HEK293 (cell line): ENCODE data around the gene LTBP1.

Experiments
- HIC1 ChIP-seq: fragments of 450-650 bp; formaldehyde crosslinking; IDR thresholded peaks from 2 replicates; pipeline ENCODE4 v1.5.1; 2016; ENCODE audit warnings: missing biosample characterization, missing genetic modification characterization
- KLF8 ChIP-seq: fragments of 450-650 bp; formaldehyde crosslinking; IDR thresholded peaks from 2 replicates; pipeline ENCODE4 v1.5.1; 2016; ENCODE audit warnings: missing biosample characterization, missing genetic modification characterization
- ZBTB1 ChIP-seq: fragments of 450-650 bp; formaldehyde crosslinking; IDR thresholded peaks from 2 replicates; pipeline ENCODE4 v1.5.1; 2016; ENCODE audit warnings: missing biosample characterization, missing genetic modification characterization
- ZBTB49 ChIP-seq: fragments of 450-650 bp; formaldehyde crosslinking; IDR thresholded peaks from 2 replicates; pipeline ENCODE4 v1.5.1; 2016; ENCODE audit warnings: missing biosample characterization, missing genetic modification characterization, low read depth
- ZBTB7A ChIP-seq: fragments of 450-650 bp; formaldehyde crosslinking; IDR thresholded peaks from 2 replicates; pipeline ENCODE4 v1.5.1; 2016; ENCODE audit warnings: low read depth, missing biosample characterization, missing genetic modification characterization
- ZNF10 ChIP-seq: fragments of 450-650 bp; formaldehyde crosslinking; IDR thresholded peaks from 2 replicates; pipeline ENCODE4 v1.5.1; 2017; ENCODE audit warnings: missing biosample characterization, missing genetic modification characterization
- ZNF211 ChIP-seq: fragments of 450-650 bp; formaldehyde crosslinking; IDR thresholded peaks from 2 replicates; pipeline ENCODE4 v1.5.1; 2016; ENCODE audit warnings: low read depth, missing biosample characterization, missing genetic modification characterization
- ZNF544 ChIP-seq: fragments of 450-650 bp; formaldehyde crosslinking; IDR thresholded peaks from 2 replicates; pipeline ENCODE4 v1.5.0; 2017; ENCODE audit warnings: missing biosample characterization, missing genetic modification characterization
- ZNF626 ChIP-seq: fragments of 450-650 bp; sonication (Bioruptor Pico); formaldehyde crosslinking; IDR thresholded peaks from 2 replicates; pipeline ENCODE4 v1.5.1; 2018; ENCODE audit warnings: missing biosample characterization, missing genetic modification characterization, inconsistent platforms
- ZNF707 ChIP-seq: fragments of 450-650 bp; formaldehyde crosslinking; IDR thresholded peaks from 2 replicates; pipeline ENCODE4 v1.5.1; 2016; ENCODE audit warnings: missing biosample characterization, missing genetic modification characterization
- TF ChIP-seq, protein P1 (sequence below): fragments of 450-650 bp; formaldehyde crosslinking; IDR thresholded peaks from 2 replicates; pipeline ENCODE4 v1.5.1; 2016; ENCODE audit warnings: missing biosample characterization, missing genetic modification characterization
- TF ChIP-seq, protein P2 (sequence below): fragments of 450-650 bp; formaldehyde crosslinking; IDR thresholded peaks from 2 replicates; pipeline ENCODE4 v1.5.1; 2016; ENCODE audit warnings: missing biosample characterization, missing genetic modification characterization

DNA sequence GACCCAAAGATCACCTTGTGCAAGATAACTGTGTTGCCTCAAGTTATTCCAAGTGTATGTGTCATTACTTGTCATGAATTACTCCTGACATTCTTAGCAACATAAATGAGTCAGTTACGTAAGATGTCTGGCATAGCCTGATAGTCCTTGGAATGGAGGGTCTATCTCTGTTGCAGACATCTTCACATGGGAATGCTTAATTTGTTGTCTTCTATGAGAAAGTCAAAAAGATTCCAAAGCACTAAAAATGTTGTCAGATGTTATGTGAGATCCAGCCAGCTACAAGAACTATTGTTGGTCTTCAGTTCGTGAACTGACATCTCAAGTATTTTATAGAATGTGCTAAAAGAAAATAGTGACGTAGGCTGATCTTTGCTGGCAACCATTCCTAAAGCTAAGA, 351.5 kb downstream of the LTBP1 start:
- TF ChIP-seq KLF8 (tag by site-specific recombination) (no peak), ZBTB7A (tag by site-specific recombination) (no peak), ZNF10 (no peak), ZNF544 (tag by site-specific recombination) (no peak), ZBTB1 (no peak), ZBTB49 (tag by site-specific recombination) (no peak), ZNF707 (tag by site-specific recombination) (no peak), HIC1 (no peak), ZNF211 (tag by site-specific recombination) (no peak), ZNF626 (tag by site-specific recombination) (no peak)
- TF ChIP-seq, protein P1, sequence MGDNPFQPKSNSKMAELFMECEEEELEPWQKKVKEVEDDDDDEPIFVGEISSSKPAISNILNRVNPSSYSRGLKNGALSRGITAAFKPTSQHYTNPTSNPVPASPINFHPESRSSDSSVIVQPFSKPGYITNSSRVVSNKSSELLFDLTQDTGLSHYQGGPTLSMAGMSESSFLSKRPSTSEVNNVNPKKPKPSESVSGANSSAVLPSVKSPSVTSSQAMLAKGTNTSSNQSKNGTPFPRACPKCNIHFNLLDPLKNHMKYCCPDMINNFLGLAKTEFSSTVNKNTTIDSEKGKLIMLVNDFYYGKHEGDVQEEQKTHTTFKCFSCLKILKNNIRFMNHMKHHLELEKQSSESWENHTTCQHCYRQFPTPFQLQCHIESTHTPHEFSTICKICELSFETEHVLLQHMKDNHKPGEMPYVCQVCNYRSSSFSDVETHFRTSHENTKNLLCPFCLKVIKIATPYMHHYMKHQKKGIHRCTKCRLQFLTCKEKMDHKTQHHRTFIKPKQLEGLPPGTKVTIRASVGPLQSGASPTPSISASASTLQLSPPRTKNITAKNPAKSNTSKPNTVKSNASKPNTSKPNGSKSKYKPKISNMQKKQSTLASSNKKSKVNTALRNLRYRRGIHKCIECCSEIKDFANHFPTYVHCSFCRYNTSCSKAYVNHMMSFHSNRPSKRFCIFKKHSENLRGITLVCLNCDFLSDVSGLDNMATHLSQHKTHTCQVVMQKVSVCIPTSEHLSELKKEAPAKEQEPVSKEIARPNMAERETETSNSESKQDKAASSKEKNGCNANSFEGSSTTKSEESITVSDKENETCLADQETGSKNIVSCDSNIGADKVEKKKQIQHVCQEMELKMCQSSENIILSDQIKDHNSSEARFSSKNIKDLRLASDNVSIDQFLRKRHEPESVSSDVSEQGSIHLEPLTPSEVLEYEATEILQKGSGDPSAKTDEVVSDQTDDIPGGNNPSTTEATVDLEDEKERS (tag by site-specific recombination): no peak
- TF ChIP-seq, protein P2, sequence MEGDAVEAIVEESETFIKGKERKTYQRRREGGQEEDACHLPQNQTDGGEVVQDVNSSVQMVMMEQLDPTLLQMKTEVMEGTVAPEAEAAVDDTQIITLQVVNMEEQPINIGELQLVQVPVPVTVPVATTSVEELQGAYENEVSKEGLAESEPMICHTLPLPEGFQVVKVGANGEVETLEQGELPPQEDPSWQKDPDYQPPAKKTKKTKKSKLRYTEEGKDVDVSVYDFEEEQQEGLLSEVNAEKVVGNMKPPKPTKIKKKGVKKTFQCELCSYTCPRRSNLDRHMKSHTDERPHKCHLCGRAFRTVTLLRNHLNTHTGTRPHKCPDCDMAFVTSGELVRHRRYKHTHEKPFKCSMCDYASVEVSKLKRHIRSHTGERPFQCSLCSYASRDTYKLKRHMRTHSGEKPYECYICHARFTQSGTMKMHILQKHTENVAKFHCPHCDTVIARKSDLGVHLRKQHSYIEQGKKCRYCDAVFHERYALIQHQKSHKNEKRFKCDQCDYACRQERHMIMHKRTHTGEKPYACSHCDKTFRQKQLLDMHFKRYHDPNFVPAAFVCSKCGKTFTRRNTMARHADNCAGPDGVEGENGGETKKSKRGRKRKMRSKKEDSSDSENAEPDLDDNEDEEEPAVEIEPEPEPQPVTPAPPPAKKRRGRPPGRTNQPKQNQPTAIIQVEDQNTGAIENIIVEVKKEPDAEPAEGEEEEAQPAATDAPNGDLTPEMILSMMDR (tag by site-specific recombination): no peak
